Adrenal gland (tissue), 5 donors: ENCODE data around the gene POLR3E.

Source experiments
- POLR2A ChIP-seq, 2 donors: fragments of 450-650 bp; IDR thresholded peaks; one replicate each; pipeline ENCODE4 v1.6.1; 2017; ENCODE audit warnings: antibody characterized with exemption in 2 of 2, mild to moderate bottlenecking in 2 of 2, moderate library complexity in 1 of 2
- TF ChIP-seq, protein P1 (sequence below), 6 experiments: fragments of 450-650 bp in 4 of 6; fragments of 200-600 bp in 2 of 6; sonication (generic) in 1 of 6; IDR thresholded peaks; 1 replicate in 5 of 6; 2 replicates in 1 of 6; pipeline versions ENCODE4 v1.5.1 to v1.8.0; 2016 to 2021; ENCODE audit warnings: antibody characterized with exemption in 6 of 6, mild to moderate bottlenecking in 2 of 6, moderate library complexity in 1 of 6
- donor health status: DM: no; HTN: no; CAD: no.

DNA sequence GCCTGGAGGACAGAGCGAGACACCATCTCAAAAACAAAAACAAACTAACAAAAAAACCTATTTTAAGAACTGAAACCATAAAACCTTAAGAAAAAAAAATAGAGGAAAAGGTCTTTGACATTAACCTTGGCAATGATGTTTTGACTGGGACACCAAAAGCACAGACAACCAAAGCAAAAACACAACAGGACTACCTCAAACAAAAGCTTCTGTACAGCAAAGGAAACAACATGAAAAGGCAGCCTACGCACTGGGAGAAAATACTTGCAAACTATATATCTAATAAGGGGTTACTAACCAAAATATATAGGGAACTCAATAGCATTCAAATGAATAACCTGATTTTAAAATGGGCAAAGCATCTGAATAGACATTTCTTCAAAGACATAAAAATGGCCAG, 44.9 kb downstream of the POLR3E start:
- no peak for TF ChIP-seq POLR2A (IDR thresholded peaks at IDR 0.05)
- TF ChIP-seq, protein P1, sequence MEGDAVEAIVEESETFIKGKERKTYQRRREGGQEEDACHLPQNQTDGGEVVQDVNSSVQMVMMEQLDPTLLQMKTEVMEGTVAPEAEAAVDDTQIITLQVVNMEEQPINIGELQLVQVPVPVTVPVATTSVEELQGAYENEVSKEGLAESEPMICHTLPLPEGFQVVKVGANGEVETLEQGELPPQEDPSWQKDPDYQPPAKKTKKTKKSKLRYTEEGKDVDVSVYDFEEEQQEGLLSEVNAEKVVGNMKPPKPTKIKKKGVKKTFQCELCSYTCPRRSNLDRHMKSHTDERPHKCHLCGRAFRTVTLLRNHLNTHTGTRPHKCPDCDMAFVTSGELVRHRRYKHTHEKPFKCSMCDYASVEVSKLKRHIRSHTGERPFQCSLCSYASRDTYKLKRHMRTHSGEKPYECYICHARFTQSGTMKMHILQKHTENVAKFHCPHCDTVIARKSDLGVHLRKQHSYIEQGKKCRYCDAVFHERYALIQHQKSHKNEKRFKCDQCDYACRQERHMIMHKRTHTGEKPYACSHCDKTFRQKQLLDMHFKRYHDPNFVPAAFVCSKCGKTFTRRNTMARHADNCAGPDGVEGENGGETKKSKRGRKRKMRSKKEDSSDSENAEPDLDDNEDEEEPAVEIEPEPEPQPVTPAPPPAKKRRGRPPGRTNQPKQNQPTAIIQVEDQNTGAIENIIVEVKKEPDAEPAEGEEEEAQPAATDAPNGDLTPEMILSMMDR (IDR thresholded peaks at IDR 0.05), result no peak
